ENCODE data around the gene FAM117A. TPM values are rescaled to one million over a fixed set of nuclear protein-coding genes. Genes with fewer than 3 reads are reported as not detected.

FAM117A gene, protein sequence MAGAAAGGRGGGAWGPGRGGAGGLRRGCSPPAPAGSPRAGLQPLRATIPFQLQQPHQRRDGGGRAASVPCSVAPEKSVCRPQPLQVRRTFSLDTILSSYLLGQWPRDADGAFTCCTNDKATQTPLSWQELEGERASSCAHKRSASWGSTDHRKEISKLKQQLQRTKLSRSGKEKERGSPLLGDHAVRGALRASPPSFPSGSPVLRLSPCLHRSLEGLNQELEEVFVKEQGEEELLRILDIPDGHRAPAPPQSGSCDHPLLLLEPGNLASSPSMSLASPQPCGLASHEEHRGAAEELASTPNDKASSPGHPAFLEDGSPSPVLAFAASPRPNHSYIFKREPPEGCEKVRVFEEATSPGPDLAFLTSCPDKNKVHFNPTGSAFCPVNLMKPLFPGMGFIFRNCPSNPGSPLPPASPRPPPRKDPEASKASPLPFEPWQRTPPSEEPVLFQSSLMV
- total RNA-seq (2022; extraction: Qiagen RNA extraction; ENCODE audit: low read depth): 1.2 to 1.3 TPM (median 1.2 TPM) in 5 replicates

DNA sequence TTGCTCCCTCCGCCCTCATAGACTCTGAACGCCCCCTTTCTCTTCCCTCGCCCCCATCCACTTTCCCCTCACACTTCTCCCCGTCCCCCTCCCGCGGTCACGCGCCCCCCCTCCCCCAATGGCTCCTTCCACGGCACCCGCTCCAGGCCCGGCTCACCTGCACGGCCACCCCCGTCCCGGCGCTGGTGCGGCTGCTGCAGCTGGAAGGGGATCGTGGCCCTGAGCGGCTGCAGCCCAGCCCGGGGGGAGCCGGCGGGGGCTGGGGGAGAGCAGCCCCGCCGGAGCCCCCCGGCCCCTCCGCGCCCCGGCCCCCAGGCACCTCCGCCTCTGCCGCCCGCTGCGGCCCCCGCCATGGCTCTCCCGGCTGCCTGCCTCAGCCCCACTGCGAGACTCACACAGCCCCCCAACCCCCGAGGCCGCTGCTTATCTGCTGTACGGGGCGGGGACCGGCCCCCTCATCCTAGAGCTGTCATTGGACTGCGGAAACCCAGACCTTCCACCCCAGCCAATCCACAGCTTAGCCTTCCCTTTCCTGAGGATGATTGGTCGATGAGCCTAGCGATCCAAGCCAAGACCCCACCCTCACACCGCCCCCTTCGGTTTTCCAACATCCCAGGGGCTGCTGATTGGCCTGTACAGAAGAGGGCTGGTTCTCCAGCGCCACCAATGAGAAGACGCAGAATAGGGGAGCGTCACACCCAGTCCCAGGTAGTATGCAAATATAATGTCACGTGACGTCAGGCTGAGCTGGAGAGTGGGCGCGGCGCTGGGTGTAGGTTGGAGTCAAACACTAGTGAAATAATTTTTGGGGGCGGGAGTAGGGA, at the start of gene FAM117A:
Gene FAM117A, minus strand, starts transcription at position 397 of the 824 bp plus-strand sequence. Its CDS starts 44 bp downstream, at position 353.

DNA sequence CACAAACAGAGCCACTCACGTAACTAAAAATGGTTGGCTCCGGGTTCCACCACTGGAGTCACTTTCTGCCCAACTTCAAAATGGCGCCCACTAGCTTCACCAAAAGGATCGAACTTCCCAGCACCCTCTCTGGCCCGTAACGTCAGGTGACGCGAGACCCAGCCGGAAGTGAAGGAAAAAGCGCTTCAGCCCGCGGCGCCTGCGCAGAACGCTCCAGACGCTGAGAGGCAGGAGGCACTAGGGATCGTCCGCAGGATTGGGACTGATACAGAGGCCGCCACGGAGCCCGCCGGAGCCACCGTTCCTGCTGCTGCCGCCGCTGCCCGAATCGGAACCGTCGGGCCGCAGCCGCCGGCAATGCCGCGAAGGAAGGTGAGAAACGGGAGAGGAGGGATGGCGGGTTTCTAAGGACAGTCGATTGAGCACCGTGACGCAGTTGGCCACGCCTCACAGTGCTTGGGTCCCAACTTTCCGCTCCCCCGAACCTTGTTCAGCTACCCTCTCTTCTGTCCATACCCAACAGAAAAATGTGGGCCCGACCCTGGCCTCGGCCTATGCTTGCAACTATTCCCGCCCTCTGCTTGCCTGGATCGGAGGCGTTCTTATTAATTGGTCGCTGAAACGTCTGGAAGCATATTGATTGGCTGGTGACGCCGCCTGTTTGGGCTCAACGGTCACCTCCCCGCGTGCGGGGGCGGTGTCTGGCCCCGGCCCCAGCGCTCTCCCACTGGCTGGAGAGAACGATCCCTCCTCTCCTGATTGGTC, 24.7 kb upstream of the FAM117A start, which contains the start of gene KAT7:
Gene KAT7, plus strand, starts transcription at position 204 of the 765 bp plus-strand sequence. Its CDS starts 154 bp downstream, at position 358.

DNA sequence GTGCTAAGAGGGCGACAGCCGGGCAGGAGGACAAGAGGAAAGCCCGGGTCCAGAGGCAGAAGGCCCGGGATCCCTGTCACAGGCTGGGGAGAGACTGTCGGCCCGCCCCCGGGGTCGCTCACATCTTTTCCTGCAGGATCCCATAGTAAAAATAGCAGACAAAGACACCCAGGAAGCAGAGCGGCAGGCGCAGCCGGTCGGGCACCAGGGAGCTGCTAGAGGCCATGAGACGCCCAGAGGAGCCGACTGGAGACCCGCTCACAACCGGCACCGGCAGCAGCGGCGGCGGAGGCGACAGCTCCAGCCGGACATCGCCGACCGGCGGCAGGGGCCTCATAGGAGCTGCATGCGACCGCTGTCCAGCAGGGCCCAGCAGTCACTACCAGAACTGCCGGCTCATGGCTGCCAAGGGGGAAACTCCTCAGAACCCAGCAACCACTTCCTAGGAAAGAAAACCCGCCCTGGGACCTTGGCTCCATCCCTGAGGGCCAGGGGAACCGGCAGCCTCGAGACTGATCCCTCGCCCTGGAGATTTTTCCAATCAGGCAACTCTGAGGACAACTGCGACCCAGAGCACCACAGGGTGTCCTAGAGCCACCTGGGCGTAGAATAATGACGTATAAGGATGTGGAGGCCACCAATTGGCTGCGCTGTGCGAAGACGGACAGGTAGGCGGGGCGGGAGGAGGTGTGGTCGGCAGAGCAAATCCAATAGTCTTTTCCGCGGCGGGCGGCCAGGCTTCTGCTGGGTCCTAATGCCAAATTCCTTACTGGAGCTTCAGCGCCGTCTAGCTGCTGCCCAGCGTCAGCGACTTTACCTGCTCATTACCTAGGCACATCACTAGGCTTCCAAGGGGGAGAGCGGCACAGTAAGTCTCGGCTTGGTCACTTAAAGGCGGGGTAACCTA, 56.1 kb downstream of the FAM117A start, which contains the start of gene SLC35B1:
Gene SLC35B1, minus strand, starts transcription at position 357 of the 907 bp plus-strand sequence. Its CDS starts 131 bp downstream, at position 226.

DNA sequence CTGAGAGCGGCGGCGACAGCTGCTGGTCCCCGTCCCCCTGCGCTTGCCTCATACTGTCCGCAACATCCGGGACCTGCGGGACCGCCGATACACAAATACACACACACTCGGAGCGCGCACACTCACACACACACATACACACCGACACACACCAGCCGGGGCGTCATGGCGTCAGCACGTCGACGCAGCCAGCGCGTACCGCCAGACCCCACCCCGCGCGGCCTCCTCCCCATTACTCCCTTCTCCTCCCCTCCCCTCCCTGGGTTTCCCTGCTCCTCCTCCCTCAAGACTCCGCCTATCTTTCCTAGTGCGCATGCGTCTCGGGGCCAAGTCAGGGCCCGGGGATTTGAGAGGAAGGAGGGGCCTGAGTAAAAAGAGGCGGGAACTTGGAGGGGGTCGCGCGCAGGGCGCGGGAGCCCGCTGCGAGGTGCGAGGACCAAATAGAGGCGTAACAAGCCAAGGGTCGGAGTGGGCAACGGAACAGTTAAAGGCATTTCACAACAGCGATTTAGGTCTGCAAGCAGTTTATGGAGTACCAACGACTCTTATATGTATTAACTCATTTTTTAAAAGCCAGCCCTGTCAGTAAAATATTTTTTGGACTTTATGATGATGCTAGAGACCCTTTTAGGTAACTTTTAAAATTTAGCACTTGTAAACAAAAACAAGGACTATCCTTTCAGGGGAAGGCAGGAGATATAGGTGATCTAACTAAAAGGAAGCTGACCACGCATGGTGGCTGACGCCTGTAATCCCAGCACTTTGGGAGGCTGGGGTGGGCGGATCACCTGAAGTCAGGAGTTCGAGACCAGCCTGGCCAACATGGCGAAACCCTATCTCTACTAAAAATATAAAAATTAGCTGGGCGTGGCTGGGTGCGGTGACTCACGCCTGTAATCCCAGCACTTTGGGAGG, 85.7 kb downstream of the FAM117A start, which contains the start of gene SPOP:
Gene SPOP, minus strand, starts transcription at position 165 of the 915 bp plus-strand sequence. CDS start 55,287 bp downstream, outside the sequence.

Other genes starting within 250 kb of the FAM117A start
- gene NXPH3, start 188.3 kb downstream of the FAM117A start, total RNA-seq (2022; extraction: Qiagen RNA extraction; ENCODE audit: low read depth): 0.43 to 0.80 TPM (median 0.68 TPM) in 5 replicates
- 36.0 to 39.2 TPM (median 38.4 TPM) in 5 replicates for gene SPOP, start 86.0 kb downstream of the FAM117A start, total RNA-seq (2022; extraction: Qiagen RNA extraction; ENCODE audit: low read depth)
- gene SLC35B1, start 56.2 kb downstream of the FAM117A start, total RNA-seq (2022; extraction: Qiagen RNA extraction; ENCODE audit: low read depth): 84.5 to 100 TPM (median 96.1 TPM) in 5 replicates
- 24.0 to 28.7 TPM (median 27.4 TPM) in 5 replicates for gene KAT7, start 24.6 kb upstream of the FAM117A start, total RNA-seq (2022; extraction: Qiagen RNA extraction; ENCODE audit: low read depth)
- gene TAC4, start 83.9 kb upstream of the FAM117A start, total RNA-seq (2022; extraction: Qiagen RNA extraction; ENCODE audit: low read depth): not detected in 5 replicates
- 1.7 to 2.3 TPM (median 2.3 TPM) in 5 replicates for gene DLX4, start 205.1 kb upstream of the FAM117A start, total RNA-seq (2022; extraction: Qiagen RNA extraction; ENCODE audit: low read depth)
- gene DLX3, start 231.1 kb upstream of the FAM117A start, total RNA-seq (2022; extraction: Qiagen RNA extraction; ENCODE audit: low read depth): 0.05 to 0.10 TPM (median 0.07 TPM) in 4 of 5 replicates, not detected in the other